GM12874 (cell line): Measurements from ENCODE around the gene ANKFY1.

Experiments
- TF ChIP-seq, protein P1 (sequence below): IDR thresholded peaks from 2 replicates; pipeline ENCODE4 v1.5.1; 2011; ENCODE audit warnings: low read depth, mild to moderate bottlenecking, control low read depth, low read length, moderate library complexity; ENCODE audit not compliant: insufficient read depth

ANKFY1 gene

DNA sequence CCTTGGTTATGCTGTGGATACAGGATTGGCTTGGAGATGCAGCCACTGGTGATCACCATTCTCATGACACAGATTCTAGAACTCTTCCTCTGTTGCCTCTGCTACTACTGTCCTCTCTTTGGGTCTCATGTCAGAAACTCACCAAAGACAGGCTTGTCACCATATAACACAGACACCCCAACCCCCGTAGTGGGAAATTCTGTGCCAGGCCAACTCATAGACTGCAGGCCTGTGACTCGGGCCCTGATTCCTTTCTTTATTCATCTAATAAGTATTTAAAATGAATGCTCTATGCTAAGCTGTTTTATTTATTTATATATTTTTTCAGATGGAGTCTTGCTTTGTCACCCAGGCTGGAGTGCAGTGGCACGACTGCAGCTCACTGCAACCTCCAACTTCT, 111.3 kb downstream of the ANKFY1 start:
- TF ChIP-seq, protein P1, sequence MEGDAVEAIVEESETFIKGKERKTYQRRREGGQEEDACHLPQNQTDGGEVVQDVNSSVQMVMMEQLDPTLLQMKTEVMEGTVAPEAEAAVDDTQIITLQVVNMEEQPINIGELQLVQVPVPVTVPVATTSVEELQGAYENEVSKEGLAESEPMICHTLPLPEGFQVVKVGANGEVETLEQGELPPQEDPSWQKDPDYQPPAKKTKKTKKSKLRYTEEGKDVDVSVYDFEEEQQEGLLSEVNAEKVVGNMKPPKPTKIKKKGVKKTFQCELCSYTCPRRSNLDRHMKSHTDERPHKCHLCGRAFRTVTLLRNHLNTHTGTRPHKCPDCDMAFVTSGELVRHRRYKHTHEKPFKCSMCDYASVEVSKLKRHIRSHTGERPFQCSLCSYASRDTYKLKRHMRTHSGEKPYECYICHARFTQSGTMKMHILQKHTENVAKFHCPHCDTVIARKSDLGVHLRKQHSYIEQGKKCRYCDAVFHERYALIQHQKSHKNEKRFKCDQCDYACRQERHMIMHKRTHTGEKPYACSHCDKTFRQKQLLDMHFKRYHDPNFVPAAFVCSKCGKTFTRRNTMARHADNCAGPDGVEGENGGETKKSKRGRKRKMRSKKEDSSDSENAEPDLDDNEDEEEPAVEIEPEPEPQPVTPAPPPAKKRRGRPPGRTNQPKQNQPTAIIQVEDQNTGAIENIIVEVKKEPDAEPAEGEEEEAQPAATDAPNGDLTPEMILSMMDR: no peak

- TF ChIP-seq, protein P1: no peak
These were observed 113.7 kb downstream of the ANKFY1 start for GRCh38 chr17:4150096-4150495.

DNA sequence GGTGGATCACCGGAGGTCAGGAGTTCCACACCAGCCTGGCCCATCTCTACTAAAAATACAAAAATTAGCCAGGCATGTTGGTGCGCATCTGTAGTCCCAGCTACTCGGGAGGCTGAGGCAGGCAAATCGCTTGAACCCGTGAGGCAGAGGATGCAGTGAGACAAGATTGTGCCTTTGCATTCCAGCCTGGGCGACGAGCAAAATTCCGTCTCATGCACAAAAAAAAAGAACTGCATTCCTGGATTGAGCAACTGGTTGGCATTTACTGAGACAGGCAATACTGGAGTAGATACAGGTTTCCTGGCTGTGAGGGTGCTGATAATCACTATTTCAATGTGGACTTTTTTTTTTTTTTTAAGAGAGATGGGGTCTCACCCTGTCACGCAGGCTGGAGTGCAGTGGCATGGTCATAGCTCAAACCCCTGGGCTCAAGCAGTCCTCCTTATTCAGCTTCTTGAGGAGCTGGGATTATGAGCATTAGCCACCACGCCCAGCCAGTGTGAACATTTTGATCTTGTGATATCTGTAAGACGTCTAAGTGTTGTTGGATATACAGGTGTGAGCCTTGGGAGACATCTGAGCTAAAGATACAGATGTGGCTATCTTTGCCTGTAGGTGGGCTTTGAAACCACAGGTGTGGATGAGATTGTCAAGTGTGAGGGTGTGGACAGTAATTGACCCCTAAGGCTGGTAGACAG, 115.0 kb downstream of the ANKFY1 start:
- TF ChIP-seq, protein P1: no peak

DNA sequence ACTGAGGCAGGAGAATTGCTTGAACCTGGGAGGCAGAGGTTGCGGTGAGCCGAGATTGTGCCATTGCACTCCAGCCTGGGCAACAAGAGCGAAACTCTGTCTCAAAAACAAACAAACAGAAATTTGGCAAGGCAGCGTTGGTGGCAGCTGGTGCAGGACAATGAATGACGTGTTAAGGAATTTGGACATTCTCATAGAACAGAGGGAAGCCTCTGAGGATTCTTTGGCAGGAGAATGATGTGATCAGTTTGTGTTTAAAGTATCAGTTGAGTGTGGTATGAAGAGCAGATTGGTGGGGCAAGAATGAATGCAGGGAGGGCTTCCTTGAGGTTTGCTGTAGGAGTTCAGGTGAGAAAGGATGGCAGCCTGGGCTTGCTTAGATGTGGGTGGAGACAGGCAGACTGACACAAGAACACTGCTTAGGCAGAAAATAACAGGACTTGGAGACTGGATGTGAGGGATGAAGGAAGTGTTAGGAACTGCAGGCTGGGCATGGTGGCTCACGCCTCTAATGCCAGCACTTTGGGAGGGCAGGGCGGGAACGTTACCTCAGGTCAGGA, 115.9 kb downstream of the ANKFY1 start:
- TF ChIP-seq, protein P1: no peak

- TF ChIP-seq, protein P1: no peak
These were observed 117.1 kb downstream of the ANKFY1 start for GRCh38 chr17:4146641-4147040.

GRCh38 chr17:4144422-4144747, 119.4 kb downstream of the ANKFY1 start:
- TF ChIP-seq, protein P1: no peak

DNA sequence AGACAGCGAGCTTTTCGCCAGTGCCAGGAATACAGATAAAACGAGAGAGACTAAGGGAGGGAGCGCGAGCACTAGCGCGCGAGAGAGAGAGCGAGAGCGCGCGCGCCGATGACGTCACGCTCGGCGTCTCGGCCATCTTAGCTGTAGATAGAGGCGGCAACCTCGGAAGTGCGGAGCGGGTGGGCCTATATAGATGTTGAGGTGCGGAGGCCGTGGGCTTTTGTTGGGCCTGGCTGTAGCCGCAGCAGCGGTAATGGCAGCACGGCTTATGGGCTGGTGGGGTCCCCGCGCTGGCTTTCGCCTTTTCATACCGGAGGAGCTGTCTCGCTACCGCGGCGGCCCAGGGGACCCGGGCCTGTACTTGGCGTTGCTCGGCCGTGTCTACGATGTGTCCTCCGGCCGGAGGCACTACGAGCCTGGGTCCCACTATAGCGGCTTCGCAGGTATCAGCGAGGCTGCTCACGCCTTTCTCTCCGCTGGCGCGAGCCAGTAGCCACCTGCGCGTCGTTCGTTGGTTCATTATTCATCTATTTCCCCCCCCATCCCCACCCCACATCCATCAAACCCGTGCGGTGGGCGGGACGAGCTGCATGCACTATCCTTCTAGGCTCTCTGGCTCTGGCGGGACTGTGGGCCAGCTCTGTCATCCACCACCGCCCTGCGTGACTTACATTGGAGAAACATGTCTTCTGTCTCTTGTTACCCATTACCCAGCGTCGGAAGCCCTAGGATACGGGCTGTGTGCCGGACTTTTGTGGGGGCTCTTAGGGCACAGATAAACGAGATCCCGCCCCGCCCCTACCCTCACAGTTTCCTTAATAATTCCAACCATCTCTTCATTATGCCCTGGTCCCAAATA, 120.0 kb downstream of the ANKFY1 start:
- TF ChIP-seq, protein P1: no peak
